Erythroblast (primary cell): Measurements from ENCODE around the gene ATP6V1A.

ENCODE experiments used
- GATA1 ChIP-seq: IDR thresholded peaks from 2 replicates; pipeline ENCODE4 v1.6.1; 2011; ENCODE audit warnings: low read depth, mild to moderate bottlenecking, control low read depth, low read length, moderate library complexity
- POLR2A ChIP-seq: IDR thresholded peaks from 2 replicates; pipeline ENCODE4 v1.6.1; 2011; ENCODE audit warnings: mild to moderate bottlenecking, low read length

- TF ChIP-seq POLR2A (no peak), GATA1 (no peak)
These were observed 1.7 kb upstream of the ATP6V1A start for GRCh38 chr3:113744941-113745755.
